HEK293 (cell line): ENCODE data around the gene TMEM267.
"Not testable (repeated sequence)": the region's sequence is repeated elsewhere in the genome, so short reads cannot be mapped to it uniquely, and the experiment has no call there.

ENCODE experiments used
- CTCF ChIA-PET: fragments of 350-600 bp; formaldehyde crosslinking; extraction: SDS; loops from one replicate; lab custom pipeline; 2021; ENCODE audit warnings: antibody characterized with exemption; lab: Yijun Ruan, JAX
- POLR2A ChIA-PET: fragments of 300-600 bp; formaldehyde crosslinking; extraction: SDS; loops from one replicate; lab custom pipeline; 2020; ENCODE audit warnings: antibody characterized with exemption, inconsistent platforms; lab: Yijun Ruan, JAX
- H3K27ac ChIP-seq: fragments of 200-500 bp; sonication (Bioruptor generic); 2 replicates; pipeline ENCODE4 v1.5.1; 2014; ENCODE audit warnings: low read depth, low read length, control low read depth, inconsistent platforms; ENCODE audit errors: extremely low read depth
- H3K36me3 ChIP-seq, 2 experiments: fragments of 200-500 bp in 1 of 2; sonication (Bioruptor generic) in 1 of 2; 1 replicate in 1 of 2; 2 replicates in 1 of 2; pipeline ENCODE4 v1.5.1; 2014 to 2017; ENCODE audit warnings: inconsistent platforms in 2 of 2, low read length in 2 of 2; ENCODE audit not compliant: control insufficient read depth in 2 of 2, insufficient read depth in 1 of 2
- H3K4me1 ChIP-seq: fragments of 200-500 bp; sonication (Bioruptor generic); 2 replicates; pipeline ENCODE4 v1.5.1; 2014; ENCODE audit warnings: mild to moderate bottlenecking, low read length, inconsistent platforms; ENCODE audit not compliant: control insufficient read depth, insufficient read depth
- H3K4me3 ChIP-seq: 2 replicates; pipeline ENCODE4 v1.5.1; 2011; ENCODE audit warnings: low read depth, mild to moderate bottlenecking, control low read depth, low read length, moderate library complexity
- H3K9me3 ChIP-seq: fragments of 200-500 bp; sonication (Bioruptor generic); 2 replicates; pipeline ENCODE4 v1.5.1; 2014; ENCODE audit warnings: low read depth, low read length, inconsistent platforms; ENCODE audit not compliant: control insufficient read depth, insufficient read depth
- GLI4 ChIP-seq: fragments of 450-650 bp; formaldehyde crosslinking; IDR thresholded peaks from 2 replicates; pipeline ENCODE4 v1.5.1; 2016; ENCODE audit warnings: missing biosample characterization, missing genetic modification characterization
- GLIS2 ChIP-seq: fragments of 450-650 bp; formaldehyde crosslinking; IDR thresholded peaks from 2 replicates; pipeline ENCODE4 v1.5.1; 2016; ENCODE audit warnings: missing biosample characterization, missing genetic modification characterization
- IKZF3 ChIP-seq: fragments of 450-650 bp; IDR thresholded peaks from 2 replicates; pipeline ENCODE4 v1.5.0; 2018; ENCODE audit warnings: missing biosample characterization, mild to moderate bottlenecking, missing genetic modification characterization, moderate library complexity
- KLF16 ChIP-seq: fragments of 450-650 bp; formaldehyde crosslinking; IDR thresholded peaks from 2 replicates; pipeline ENCODE4 v1.5.1; 2017; ENCODE audit warnings: missing biosample characterization, missing genetic modification characterization
- RBAK ChIP-seq: fragments of 450-650 bp; formaldehyde crosslinking; IDR thresholded peaks from 2 replicates; pipeline ENCODE4 v1.5.1; 2016; ENCODE audit warnings: missing biosample characterization, missing genetic modification characterization
- SETDB1 ChIP-seq: IDR thresholded peaks from one replicate; pipeline ENCODE4 v1.6.1; 2017; ENCODE audit warnings: mild to moderate bottlenecking, low read length, moderate library complexity, mixed read lengths; ENCODE audit not compliant: insufficient read length
- SP2 ChIP-seq: fragments of 450-650 bp; formaldehyde crosslinking; IDR thresholded peaks from 2 replicates; pipeline ENCODE4 v1.5.1; 2016; ENCODE audit warnings: missing biosample characterization, missing genetic modification characterization
- TCF7L2 ChIP-seq: IDR thresholded peaks from 2 replicates; pipeline ENCODE4 v1.6.1; 2011; ENCODE audit warnings: low read depth, mild to moderate bottlenecking, inconsistent platforms, low read length, moderate library complexity, borderline replicate concordance
- ZEB2 ChIP-seq: fragments of 450-650 bp; formaldehyde crosslinking; IDR thresholded peaks from 2 replicates; pipeline ENCODE4 v1.5.1; 2016; ENCODE audit warnings: missing biosample characterization, missing genetic modification characterization
- ZFP37 ChIP-seq: fragments of 450-650 bp; formaldehyde crosslinking; IDR thresholded peaks from 2 replicates; pipeline ENCODE4 v1.5.1; 2016; ENCODE audit warnings: missing biosample characterization, missing genetic modification characterization
- ZNF132 ChIP-seq: fragments of 450-650 bp; formaldehyde crosslinking; IDR thresholded peaks from 2 replicates; pipeline ENCODE4 v1.5.1; 2017; ENCODE audit warnings: missing biosample characterization, missing genetic modification characterization, borderline replicate concordance
- ZNF138 ChIP-seq: fragments of 450-650 bp; formaldehyde crosslinking; IDR thresholded peaks from 2 replicates; pipeline ENCODE4 v1.5.1; 2016; ENCODE audit warnings: missing biosample characterization, missing genetic modification characterization, borderline replicate concordance
- ZNF16 ChIP-seq: fragments of 450-650 bp; formaldehyde crosslinking; IDR thresholded peaks from 2 replicates; pipeline ENCODE4 v1.5.1; 2016; ENCODE audit warnings: low read depth, missing biosample characterization, missing genetic modification characterization
- ZNF184 ChIP-seq: fragments of 450-650 bp; IDR thresholded peaks from 2 replicates; pipeline ENCODE4 v1.5.1; 2018; ENCODE audit warnings: missing biosample characterization, mild to moderate bottlenecking, missing genetic modification characterization
- ZNF23 ChIP-seq: fragments of 450-650 bp; formaldehyde crosslinking; IDR thresholded peaks from 2 replicates; pipeline ENCODE4 v1.5.1; 2016; ENCODE audit warnings: missing biosample characterization, missing genetic modification characterization, borderline replicate concordance
- ZNF324 ChIP-seq: fragments of 450-650 bp; formaldehyde crosslinking; IDR thresholded peaks from 2 replicates; pipeline ENCODE4 v1.5.1; 2016; ENCODE audit warnings: missing biosample characterization, missing genetic modification characterization
- ZNF416 ChIP-seq: fragments of 450-650 bp; formaldehyde crosslinking; IDR thresholded peaks from 2 replicates; pipeline ENCODE4 v1.5.1; 2016; ENCODE audit warnings: missing biosample characterization, missing genetic modification characterization
- ZNF433 ChIP-seq: fragments of 450-650 bp; formaldehyde crosslinking; IDR thresholded peaks from 2 replicates; pipeline ENCODE4 v1.5.1; 2016; ENCODE audit warnings: missing biosample characterization, missing genetic modification characterization, low read depth
- ZNF529 ChIP-seq: fragments of 450-650 bp; formaldehyde crosslinking; IDR thresholded peaks from 2 replicates; pipeline ENCODE4 v1.5.1; 2017; ENCODE audit warnings: missing genetic modification characterization, missing biosample characterization; ENCODE audit not compliant: insufficient replicate concordance
- ZNF548 ChIP-seq: fragments of 450-650 bp; formaldehyde crosslinking; IDR thresholded peaks from 2 replicates; pipeline ENCODE4 v1.5.1; 2016; ENCODE audit warnings: missing biosample characterization, missing genetic modification characterization
- ZNF621 ChIP-seq: fragments of 450-650 bp; formaldehyde crosslinking; IDR thresholded peaks from 2 replicates; pipeline ENCODE4 v1.5.1; 2017; ENCODE audit warnings: missing biosample characterization, missing genetic modification characterization
- ZNF792 ChIP-seq: fragments of 450-650 bp; formaldehyde crosslinking; IDR thresholded peaks from 2 replicates; pipeline ENCODE4 v1.5.1; 2016; ENCODE audit warnings: missing biosample characterization, missing genetic modification characterization
- ZSCAN23 ChIP-seq: fragments of 450-650 bp; formaldehyde crosslinking; IDR thresholded peaks from 2 replicates; pipeline ENCODE4 v1.5.1; 2016; ENCODE audit warnings: missing biosample characterization, missing genetic modification characterization
- ZXDB ChIP-seq: fragments of 450-650 bp; formaldehyde crosslinking; IDR thresholded peaks from 2 replicates; pipeline ENCODE4 v1.5.1; 2016; ENCODE audit warnings: missing biosample characterization, missing genetic modification characterization
- TF ChIP-seq, protein P1 (sequence below): fragments of 450-650 bp; formaldehyde crosslinking; IDR thresholded peaks from 2 replicates; pipeline ENCODE4 v1.5.1; 2016; ENCODE audit warnings: missing biosample characterization, missing genetic modification characterization
- TF ChIP-seq, protein P2 (sequence below): fragments of 450-650 bp; formaldehyde crosslinking; IDR thresholded peaks from 2 replicates; pipeline ENCODE4 v1.5.1; 2017; ENCODE audit warnings: missing biosample characterization, missing genetic modification characterization
- TF ChIP-seq, protein P3 (sequence below): fragments of 450-650 bp; formaldehyde crosslinking; IDR thresholded peaks from 2 replicates; pipeline ENCODE4 v1.5.1; 2016; ENCODE audit warnings: missing biosample characterization, missing genetic modification characterization
- TF ChIP-seq, protein P4 (sequence below): fragments of 450-650 bp; formaldehyde crosslinking; IDR thresholded peaks from 2 replicates; pipeline ENCODE4 v1.5.1; 2016; ENCODE audit warnings: missing biosample characterization, missing genetic modification characterization

TMEM267 gene

DNA sequence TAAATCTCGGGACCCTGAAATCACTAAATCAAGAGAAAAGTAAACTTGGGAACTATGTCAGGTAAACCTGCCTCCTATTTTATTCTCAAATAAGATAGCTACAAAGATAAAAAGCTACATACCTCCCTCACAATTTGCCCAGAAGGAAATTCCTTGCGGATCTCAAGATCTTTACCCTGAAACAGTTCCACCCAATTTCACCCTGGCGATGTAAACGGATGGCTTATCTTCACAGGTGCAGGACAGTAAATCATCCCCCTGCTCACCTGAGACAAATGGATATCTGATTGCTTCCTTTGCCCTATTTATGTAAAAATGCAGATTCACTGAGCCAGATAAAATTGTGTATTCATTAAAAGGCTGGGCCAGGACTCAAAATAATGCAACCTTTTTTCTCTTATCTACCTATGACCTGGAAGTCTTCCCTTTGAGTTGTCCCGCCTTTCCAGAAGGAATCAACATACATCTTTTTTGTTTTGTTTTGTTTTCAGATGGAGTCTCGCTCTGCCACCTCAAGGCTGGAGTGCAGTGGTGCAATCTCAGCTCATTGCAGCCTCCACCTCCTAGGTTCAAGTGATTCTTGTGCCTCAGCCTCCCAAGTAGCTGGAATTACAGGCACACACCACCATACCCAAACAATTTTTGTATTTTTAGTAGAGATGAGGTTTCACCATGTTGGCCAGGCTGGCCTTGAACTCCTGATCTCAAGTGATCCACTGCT is 13.8 kb downstream of the TMEM267 start:
- POLR2A ChIA-PET = interaction anchor here (1.6 kb wide), 1 partner anchor 14 kb away, joined by 6 read pairs; the partner anchor contains the start of gene TMEM267
- H3K27ac ChIP-seq = no peak overlapping the region
- no peak overlapping the region for H3K4me3 ChIP-seq
- TF ChIP-seq, protein P1, sequence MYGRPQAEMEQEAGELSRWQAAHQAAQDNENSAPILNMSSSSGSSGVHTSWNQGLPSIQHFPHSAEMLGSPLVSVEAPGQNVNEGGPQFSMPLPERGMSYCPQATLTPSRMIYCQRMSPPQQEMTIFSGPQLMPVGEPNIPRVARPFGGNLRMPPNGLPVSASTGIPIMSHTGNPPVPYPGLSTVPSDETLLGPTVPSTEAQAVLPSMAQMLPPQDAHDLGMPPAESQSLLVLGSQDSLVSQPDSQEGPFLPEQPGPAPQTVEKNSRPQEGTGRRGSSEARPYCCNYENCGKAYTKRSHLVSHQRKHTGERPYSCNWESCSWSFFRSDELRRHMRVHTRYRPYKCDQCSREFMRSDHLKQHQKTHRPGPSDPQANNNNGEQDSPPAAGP (tag by site-specific recombination) = no peak
- TF ChIP-seq ZNF621 (tag by site-specific recombination) (no peak), ZNF416 (no peak), IKZF3 (tag by site-specific recombination) (no peak), ZNF529 (tag by site-specific recombination) (no peak), ZNF16 (tag by site-specific recombination) (no peak), ZNF138 (tag by site-specific recombination) (no peak), ZSCAN23 (tag by site-specific recombination) (no peak), ZNF324 (tag by site-specific recombination) (no peak), GLIS2 (tag by site-specific recombination) (no peak), ZNF184 (tag by site-specific recombination) (no peak), RBAK (tag by site-specific recombination) (no peak), ZNF132 (tag by site-specific recombination) (no peak), ZFP37 (no peak), ZNF23 (tag by site-specific recombination) (no peak), TCF7L2 (no peak), KLF16 (tag by site-specific recombination) (no peak), GLI4 (tag by site-specific recombination) (no peak)
- TF ChIP-seq, protein P2, sequence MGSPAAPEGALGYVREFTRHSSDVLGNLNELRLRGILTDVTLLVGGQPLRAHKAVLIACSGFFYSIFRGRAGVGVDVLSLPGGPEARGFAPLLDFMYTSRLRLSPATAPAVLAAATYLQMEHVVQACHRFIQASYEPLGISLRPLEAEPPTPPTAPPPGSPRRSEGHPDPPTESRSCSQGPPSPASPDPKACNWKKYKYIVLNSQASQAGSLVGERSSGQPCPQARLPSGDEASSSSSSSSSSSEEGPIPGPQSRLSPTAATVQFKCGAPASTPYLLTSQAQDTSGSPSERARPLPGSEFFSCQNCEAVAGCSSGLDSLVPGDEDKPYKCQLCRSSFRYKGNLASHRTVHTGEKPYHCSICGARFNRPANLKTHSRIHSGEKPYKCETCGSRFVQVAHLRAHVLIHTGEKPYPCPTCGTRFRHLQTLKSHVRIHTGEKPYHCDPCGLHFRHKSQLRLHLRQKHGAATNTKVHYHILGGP = no peak
- TF ChIP-seq, protein P3, sequence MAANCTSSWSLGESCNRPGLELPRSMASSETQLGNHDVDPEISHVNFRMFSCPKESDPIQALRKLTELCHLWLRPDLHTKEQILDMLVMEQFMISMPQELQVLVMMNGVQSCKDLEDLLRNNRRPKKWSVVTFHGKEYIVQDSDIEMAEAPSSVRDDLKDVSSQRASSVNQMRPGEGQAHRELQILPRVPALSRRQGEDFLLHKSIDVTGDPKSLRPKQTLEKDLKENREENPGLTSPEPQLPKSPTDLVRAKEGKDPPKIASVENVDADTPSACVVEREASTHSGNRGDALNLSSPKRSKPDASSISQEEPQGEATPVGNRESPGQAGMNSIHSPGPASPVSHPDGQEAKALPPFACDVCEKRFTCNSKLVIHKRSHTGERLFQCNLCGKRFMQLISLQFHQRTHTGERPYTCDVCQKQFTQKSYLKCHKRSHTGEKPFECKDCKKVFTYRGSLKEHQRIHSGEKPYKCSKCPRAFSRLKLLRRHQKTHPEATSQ (tag by site-specific recombination) = no peak
- TF ChIP-seq, all 188 proteins: peak for 0
- no peaks in the 10 kb centered on the region for H3K36me3 ChIP-seq
- no peaks in the 10 kb centered on the region for H3K9me3 ChIP-seq
- H3K4me1 ChIP-seq = no peaks in the 10 kb centered on the region
- CTCF ChIA-PET = interaction anchor here (0.6 to 4.3 kb wide), 6 partner anchors 14 to 764 kb away, joined by 3 to 21 read pairs (median 4); partner anchors contain the start of gene TMEM267

DNA sequence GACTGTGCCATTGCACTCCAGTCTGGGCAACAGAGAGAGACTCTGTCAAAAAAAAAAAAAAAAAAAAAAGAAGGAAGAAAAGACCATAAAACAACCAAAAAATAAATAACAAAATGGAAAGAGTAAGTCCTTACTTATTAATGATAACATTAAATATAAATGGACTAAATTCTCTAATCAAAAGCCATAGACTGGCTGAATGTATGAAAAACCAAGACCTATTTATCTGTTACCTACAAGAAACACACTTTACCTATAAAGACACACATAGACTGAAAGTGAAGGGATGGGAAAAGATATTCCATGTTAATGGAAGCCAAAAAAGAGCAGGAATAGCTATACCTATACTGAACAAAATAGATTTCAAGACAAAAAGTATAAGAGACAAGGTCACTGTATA is 16.6 kb downstream of the TMEM267 start:
- CTCF ChIA-PET = interaction anchor here (1.4 to 4.3 kb wide), 2 partner anchors 17 to 45 kb away, joined by 3 to 21 read pairs; partner anchors contain the start of gene TMEM267
- Histone ChIP-seq H3K4me1 (no peaks in the 10 kb centered on the region), H3K36me3 (no peaks in the 10 kb centered on the region), H3K4me3 (no peak overlapping the region), H3K27ac (no peak overlapping the region), H3K9me3 (no peaks in the 10 kb centered on the region)
- POLR2A ChIA-PET = interaction anchor here (1.5 kb wide), 2 partner anchors 17 to 346 kb away, joined by 3 to 6 read pairs; partner anchors contain the start of genes TMEM267 and ZNF131
- TF ChIP-seq, protein P4, sequence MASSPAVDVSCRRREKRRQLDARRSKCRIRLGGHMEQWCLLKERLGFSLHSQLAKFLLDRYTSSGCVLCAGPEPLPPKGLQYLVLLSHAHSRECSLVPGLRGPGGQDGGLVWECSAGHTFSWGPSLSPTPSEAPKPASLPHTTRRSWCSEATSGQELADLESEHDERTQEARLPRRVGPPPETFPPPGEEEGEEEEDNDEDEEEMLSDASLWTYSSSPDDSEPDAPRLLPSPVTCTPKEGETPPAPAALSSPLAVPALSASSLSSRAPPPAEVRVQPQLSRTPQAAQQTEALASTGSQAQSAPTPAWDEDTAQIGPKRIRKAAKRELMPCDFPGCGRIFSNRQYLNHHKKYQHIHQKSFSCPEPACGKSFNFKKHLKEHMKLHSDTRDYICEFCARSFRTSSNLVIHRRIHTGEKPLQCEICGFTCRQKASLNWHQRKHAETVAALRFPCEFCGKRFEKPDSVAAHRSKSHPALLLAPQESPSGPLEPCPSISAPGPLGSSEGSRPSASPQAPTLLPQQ (tag by site-specific recombination) = no peak
- no peak for TF ChIP-seq ZNF792 (tag by site-specific recombination)
- TF ChIP-seq ZNF548 = no peak
- no peak for TF ChIP-seq ZXDB (tag by site-specific recombination)
- no peak for TF ChIP-seq ZNF433 (tag by site-specific recombination)
- TF ChIP-seq SETDB1 = peak; percentile 22
- TF ChIP-seq SP2 (tag by site-specific recombination) = no peak
- no peak for TF ChIP-seq ZEB2 (tag by site-specific recombination)

DNA sequence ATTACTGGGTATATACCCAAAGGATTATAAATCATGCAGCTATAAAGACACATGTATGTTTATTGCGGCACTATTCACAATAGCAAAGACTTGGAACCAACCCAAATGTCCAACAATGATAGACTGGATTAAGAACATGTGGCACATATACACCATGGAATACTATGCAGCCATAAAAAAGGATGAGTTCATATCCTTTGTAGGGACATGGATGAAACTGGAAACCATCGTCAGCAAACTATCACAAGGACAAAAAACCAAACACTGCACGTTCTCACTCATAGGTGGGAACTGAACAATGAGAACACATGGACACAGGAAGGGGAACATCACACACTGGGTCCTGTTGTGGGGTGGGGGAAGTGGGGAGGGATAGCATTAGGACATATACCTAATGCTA is 18.2 kb downstream of the TMEM267 start:
- CTCF ChIA-PET = interaction anchor here (0.6 kb wide), 1 partner anchor 68 kb away, joined by 5 read pairs; no protein-coding TSS in a partner anchor
- POLR2A ChIA-PET, H3K27ac ChIP-seq, H3K36me3 ChIP-seq, H3K4me1 ChIP-seq, H3K4me3 ChIP-seq, H3K9me3 ChIP-seq: not testable (repeated sequence)
